Smooth muscle cell of the brain vasculature (primary cell): ENCODE data around the gene ADAMTS12.

Source experiments
- DNase-seq: peaks from one replicate; pipeline ENCODE4 v3.0.0-alpha.2; 2012; ENCODE audit warnings: low read depth, low spot score

ADAMTS12 gene

GRCh38 chr5:33487236-33487635 lies 404.6 kb downstream of the ADAMTS12 start:
- DNase-seq, result no peak

GRCh38 chr5:33482335-33482734 lies 409.5 kb downstream of the ADAMTS12 start:
- DNase-seq, result no peak

- no peak for DNase-seq
These were observed 410.9 kb downstream of the ADAMTS12 start for GRCh38 chr5:33480876-33481275.

- no peak for DNase-seq
These were observed 412.5 kb downstream of the ADAMTS12 start for GRCh38 chr5:33479311-33479710.

- DNase-seq, result no peak
These were observed 414.0 kb downstream of the ADAMTS12 start for GRCh38 chr5:33477816-33478215.

GRCh38 chr5:33476992-33477391 lies 414.8 kb downstream of the ADAMTS12 start:
- no peak for DNase-seq

GRCh38 chr5:33475706-33476105 lies 416.1 kb downstream of the ADAMTS12 start:
- no peak for DNase-seq

GRCh38 chr5:33474931-33475499 lies 416.8 kb downstream of the ADAMTS12 start:
- no peak for DNase-seq

GRCh38 chr5:33474004-33474403 lies 417.8 kb downstream of the ADAMTS12 start:
- no peak for DNase-seq
